ENCODE data around the gene STXBP5.
A peak's percentile ranks its signal among the peaks of the same experiment; 100 is the strongest.

The STXBP5 gene

DNA sequence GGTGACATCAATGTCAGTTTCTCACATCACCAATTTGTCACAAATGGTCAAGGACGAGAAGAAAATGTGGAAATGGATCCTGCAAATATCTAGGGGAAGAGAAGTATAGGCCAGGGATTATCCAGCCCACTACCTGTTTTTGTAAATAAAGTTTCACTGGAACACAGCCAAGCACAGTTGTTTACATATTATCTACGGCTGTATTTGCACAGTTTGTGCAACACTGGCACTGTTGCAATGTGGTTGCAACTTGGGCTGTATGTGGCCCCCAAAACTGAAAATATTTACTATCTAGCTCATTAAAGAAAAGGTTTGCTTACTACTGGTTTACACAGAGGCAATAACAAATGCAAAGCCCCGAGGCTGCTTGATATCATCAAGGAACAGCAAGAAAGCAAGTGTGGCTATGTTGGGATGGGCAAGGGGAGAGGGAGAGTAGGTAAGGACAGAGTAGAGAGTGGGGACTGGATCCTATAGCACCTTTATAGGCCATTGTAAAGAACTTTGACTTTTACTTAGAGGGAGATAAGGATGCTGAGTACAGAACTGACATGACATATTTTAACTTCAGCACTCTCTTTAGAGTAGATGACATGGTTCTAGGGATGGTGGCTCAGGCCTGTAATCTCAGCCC lies 11.8 kb upstream of the STXBP5 start:
- no peak overlapping the region for H3K4me3 Mint-ChIP-seq
- ATAC-seq (replicated peaks) (no peak), DNase-seq (no peak)
- no peaks in the 10 kb centered on the region for H3K9me3 Mint-ChIP-seq
- H3K36me3 Mint-ChIP-seq (ENCODE audit: insufficient read depth): no peaks in the 10 kb centered on the region
- no peaks in the 10 kb centered on the region for H3K27me3 Mint-ChIP-seq
- H3K27ac Mint-ChIP-seq: no peak overlapping the region
- peaks cover 0 to 13% of the 10 kb centered on the region in 2 donors for H3K4me1 Mint-ChIP-seq (ENCODE audit: low read depth in 2 of 2)

DNA sequence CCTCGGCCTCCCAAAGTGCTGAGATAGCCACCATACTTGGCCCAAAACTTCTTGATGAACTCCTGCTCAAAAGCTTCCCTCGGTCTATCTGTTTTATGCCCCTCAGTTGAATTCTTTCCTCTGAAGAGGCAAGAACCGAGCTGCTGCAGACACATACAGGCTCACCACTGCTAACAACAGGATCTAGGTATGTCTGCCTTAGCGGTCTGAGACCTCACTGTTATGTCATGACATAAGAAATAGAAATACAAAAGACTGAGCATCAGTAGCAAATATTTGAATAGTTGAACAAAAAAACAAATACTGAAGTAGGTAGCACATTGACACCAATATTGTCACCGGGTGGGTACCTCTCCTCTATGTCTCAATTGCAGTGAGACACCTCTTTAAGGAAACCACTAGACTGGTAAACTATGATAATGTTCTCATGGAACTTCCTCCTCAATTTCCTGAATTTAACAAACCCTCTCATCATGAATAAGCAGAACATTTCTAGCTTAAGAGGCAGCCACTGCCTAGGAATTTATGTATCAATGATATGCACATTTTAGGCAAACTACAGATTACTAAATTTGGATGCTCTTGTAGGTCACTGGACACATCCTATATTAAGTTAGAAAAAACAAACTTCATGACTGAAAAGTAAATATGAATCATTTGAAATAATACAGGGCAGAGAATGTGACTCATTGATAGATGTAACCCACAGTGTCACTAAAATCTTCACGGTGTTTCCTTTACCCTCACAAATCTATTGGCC lies 9.4 kb upstream of the STXBP5 start:
- Mint-ChIP-seq H3K9me3 (no peaks in the 10 kb centered on the region), H3K27ac (no peak overlapping the region), H3K27me3 (no peaks in the 10 kb centered on the region), H3K4me3 (no peak overlapping the region), H3K36me3 (ENCODE audit: insufficient read depth) (no peaks in the 10 kb centered on the region), H3K4me1 (ENCODE audit: low read depth in 2 of 2) (peaks cover 0 to 13% of the 10 kb centered on the region in 2 donors)
- DNase-seq (no peak), ATAC-seq (replicated peaks) (peak; percentile 60)

DNA sequence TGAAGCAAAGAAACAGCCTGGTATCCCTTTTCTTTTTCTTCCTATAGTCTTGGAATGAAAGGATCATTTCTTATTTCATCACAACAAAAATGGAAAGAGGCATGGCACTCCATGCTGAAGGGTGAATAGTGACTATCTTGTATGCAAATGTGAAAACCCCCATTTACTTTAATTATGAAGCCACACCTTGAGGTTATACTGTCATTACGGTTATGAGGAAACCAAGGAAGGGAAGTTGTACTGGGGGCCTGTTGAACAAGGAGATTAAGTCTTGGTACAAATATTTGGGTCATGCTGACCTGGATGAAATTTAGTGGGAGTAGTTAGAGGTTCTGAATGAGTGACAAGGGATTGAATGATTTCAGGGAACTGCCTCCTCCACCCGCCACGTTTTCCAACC lies 8.7 kb upstream of the STXBP5 start:
- ATAC-seq (replicated peaks) (no peak), DNase-seq (no peak)
- peaks cover 0 to 13% of the 10 kb centered on the region in 2 donors for H3K4me1 Mint-ChIP-seq (ENCODE audit: low read depth in 2 of 2)
- no peak overlapping the region for H3K27ac Mint-ChIP-seq
- no peaks in the 10 kb centered on the region for H3K36me3 Mint-ChIP-seq (ENCODE audit: insufficient read depth)
- H3K27me3 Mint-ChIP-seq: no peaks in the 10 kb centered on the region
- no peak overlapping the region for H3K4me3 Mint-ChIP-seq
- H3K9me3 Mint-ChIP-seq: no peaks in the 10 kb centered on the region

DNA sequence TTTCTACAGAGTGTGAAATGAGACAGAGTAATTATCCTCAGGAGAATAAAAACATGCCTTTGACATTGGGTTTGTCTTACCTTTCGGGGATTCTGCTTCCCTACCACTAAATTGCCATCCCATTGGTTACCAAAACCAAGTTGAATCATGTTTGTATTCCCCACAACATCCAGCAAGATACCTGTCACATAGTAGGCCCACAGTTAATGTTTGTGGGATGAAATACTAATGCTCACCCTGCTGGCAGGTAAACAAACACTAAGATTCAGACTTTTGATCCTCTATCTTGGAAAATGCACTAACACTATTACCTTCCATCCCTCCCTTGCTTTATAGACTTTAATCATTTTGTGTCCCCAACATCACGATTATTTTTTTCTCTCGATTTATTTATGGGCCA lies 8.2 kb upstream of the STXBP5 start:
- Mint-ChIP-seq H3K36me3 (ENCODE audit: insufficient read depth) (no peaks in the 10 kb centered on the region), H3K4me3 (no peak overlapping the region), H3K27ac (no peak overlapping the region), H3K4me1 (ENCODE audit: low read depth in 2 of 2) (peaks cover 0 to 13% of the 10 kb centered on the region in 2 donors), H3K9me3 (no peaks in the 10 kb centered on the region), H3K27me3 (no peaks in the 10 kb centered on the region)
- ATAC-seq (replicated peaks) (no peak), DNase-seq (no peak)

DNA sequence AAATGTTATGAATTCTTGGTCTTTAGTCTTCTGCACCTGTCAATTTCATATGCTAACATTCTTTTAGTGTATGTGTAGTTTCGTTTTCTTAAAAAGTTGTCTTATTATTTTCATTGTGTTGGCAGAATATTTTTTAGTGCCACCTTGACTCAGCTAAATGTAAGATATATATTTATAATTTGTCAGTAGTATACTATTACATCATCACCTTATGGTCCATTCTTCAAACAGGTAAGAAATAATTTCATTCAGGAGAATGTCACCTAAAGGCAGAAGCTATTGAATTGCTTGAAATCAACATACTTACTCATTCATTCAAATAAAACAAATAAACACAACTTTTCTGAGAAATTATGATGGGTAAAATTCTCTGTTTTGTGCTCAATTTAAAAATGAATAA lies 3.5 kb upstream of the STXBP5 start:
- peaks cover 15 to 21% of the 10 kb centered on the region in 2 donors for H3K4me1 Mint-ChIP-seq (ENCODE audit: low read depth in 2 of 2)
- H3K36me3 Mint-ChIP-seq (ENCODE audit: insufficient read depth): peaks cover 20% of the 10 kb centered on the region
- H3K27ac Mint-ChIP-seq: no peak overlapping the region
- no peak for ATAC-seq (replicated peaks)
- H3K27me3 Mint-ChIP-seq: no peaks in the 10 kb centered on the region
- no peaks in the 10 kb centered on the region for H3K9me3 Mint-ChIP-seq
- no peak for DNase-seq
- no peak overlapping the region for H3K4me3 Mint-ChIP-seq

DNA sequence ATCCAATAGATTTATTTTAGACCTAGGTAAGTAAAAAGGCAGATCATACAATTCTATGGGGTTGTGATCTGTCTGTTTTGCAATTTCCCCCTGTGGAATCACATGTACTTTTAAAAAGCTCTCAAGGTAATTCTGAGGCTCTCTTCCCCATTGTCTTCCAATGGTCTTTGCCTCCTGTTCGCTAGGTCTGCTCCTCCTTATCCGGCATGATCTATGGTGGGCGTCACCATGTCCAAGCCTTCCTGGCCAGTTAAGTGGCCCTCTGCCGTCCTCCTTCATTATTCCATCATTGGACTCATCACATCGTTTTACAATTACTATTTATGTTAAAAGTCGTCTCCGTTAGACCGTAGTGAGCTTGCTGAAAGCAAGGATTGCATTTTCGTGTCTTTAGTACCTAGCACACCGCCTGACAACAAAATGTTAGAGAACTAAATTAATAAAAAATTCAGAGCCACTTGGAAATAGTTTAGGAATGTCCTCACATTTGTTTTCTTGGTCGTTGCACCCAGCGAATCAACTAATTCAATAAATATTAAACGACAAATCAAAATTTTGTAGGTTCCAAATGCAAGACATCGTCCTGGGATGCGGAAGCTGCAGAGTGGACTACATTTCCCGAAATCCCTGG lies 2.2 kb upstream of the STXBP5 start:
- peaks cover 18 to 29% of the 10 kb centered on the region in 2 donors for H3K4me1 Mint-ChIP-seq (ENCODE audit: low read depth in 2 of 2)
- no peaks in the 10 kb centered on the region for H3K27me3 Mint-ChIP-seq
- no peak for DNase-seq
- H3K36me3 Mint-ChIP-seq (ENCODE audit: insufficient read depth): peaks cover 26% of the 10 kb centered on the region
- ATAC-seq (replicated peaks): no peak
- peak overlapping the region; percentile 85 to 93 for H3K4me3 Mint-ChIP-seq
- H3K9me3 Mint-ChIP-seq: no peaks in the 10 kb centered on the region
- peak overlapping the region; percentile 92 to 96 for H3K27ac Mint-ChIP-seq

DNA sequence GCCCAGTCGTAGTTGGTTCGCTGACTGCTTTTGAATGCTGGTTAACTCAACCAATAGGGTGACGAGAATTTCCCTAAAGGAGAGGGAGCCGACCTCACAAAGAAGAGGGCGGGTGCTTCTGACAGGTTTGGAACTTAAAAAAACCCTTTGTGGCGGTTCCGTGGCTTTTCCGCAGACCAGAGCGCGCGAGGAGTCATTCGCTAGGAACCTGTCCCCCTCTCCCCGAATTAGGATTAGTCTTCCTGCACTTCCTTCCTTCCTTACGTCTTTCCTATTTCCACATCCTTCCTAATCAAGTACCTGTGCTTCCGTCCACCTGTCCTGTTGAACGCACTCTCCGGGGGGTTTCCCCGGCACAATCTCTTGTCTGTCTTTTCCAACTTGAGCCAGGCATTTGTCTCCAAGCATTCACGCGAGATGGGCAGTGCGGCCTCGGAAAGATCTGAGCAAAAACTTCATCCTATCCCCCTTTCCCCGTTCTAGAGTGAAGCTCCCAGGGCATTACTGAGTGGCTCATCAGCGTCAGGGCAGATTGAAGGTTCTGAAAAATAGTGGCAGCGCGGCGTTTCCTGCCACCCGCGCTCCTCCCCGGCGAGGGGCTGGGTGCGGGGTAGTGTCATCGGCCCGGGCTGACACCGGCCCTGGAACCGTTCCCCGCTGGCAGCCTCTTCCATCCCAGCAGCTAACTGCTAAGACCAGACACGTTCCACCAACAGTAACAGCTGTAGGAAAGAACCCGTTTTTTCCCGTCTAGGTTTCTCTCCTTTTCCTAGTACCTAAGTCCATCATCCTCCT lies 1.5 kb upstream of the STXBP5 start:
- Mint-ChIP-seq H3K4me1 (ENCODE audit: low read depth in 2 of 2) (peaks cover 21 to 36% of the 10 kb centered on the region in 2 donors), H3K27me3 (no peaks in the 10 kb centered on the region), H3K4me3 (peak overlapping the region; percentile 85 to 93), H3K27ac (peak overlapping the region; percentile 92 to 96), H3K9me3 (no peaks in the 10 kb centered on the region), H3K36me3 (ENCODE audit: insufficient read depth) (peaks cover 26% of the 10 kb centered on the region)
- peak; percentile 75 for ATAC-seq (replicated peaks)
- peak; percentile 75 to 77 (median 76) for DNase-seq

DNA sequence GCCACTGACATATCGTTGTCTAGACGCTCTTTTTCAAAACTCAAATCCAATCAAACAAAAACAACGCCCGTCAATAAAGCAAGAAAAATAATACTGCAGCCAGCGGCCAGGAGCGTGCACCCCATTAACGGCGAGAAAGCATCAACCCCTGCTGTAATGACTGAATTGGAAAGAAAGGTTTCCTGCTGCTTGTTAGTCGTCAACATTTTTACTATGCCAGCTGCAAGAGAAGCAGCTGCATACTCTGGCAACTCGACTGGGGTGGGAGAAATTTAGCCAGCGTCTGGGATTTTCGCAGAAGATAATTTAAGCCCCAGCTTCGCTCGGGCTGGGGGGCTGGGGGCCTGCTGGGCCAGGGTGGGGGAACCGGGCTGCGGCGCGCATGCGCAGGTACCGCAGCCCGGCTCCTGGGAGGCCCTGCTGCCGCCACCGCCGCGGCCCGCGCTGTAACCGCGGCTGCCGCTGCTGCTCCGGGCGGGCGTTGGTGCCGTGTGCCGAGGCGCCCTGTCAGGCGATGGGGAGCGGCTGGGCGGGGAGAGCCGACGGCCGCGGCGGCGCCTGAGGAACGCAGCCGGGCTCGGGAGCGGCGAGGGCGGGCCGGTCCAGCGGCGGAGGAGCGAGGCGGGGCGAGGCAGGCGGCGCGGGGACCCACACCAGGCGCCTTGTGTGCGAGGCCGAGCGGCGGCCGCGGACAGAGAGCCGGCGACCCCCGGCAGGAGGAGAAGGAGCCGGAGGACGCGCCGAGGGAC lies 732 bp upstream of the STXBP5 start:
- H3K36me3 Mint-ChIP-seq (ENCODE audit: insufficient read depth): peaks cover 26% of the 10 kb centered on the region
- peak overlapping the region; percentile 85 to 93 for H3K4me3 Mint-ChIP-seq
- ATAC-seq (replicated peaks): peak; percentile 73
- peak; percentile 63 to 73 (median 64) for DNase-seq
- H3K27me3 Mint-ChIP-seq: no peaks in the 10 kb centered on the region
- no peaks in the 10 kb centered on the region for H3K9me3 Mint-ChIP-seq
- H3K4me1 Mint-ChIP-seq (ENCODE audit: low read depth in 2 of 2): peaks cover 25 to 36% of the 10 kb centered on the region in 2 donors
- H3K27ac Mint-ChIP-seq: peak overlapping the region; percentile 92 to 96

DNA sequence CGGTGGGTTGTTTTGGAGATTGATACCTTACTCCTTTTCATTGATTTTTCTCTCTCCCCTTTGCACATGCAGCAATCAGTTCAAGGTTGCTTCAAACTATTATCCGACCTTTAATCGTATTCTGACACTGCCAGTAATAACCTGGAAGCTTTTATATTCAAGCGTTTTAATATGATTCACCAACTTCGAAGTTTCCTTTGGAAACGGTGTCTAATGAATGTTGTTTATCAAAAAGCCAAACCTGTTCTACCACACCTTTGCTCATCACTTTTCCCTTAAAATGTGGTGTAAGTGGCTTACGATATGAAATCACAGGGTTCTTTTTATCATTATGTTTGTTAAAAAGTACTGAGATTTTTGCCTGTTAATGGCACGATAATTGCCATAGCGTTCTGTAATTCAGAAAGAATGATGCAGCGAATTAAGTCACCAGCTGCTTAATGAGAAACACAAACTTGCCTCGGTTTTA lies 660 bp downstream of the STXBP5 start:
- peaks cover 26% of the 10 kb centered on the region for H3K36me3 Mint-ChIP-seq (ENCODE audit: insufficient read depth)
- no peaks in the 10 kb centered on the region for H3K27me3 Mint-ChIP-seq
- DNase-seq (no peak), ATAC-seq (replicated peaks) (no peak)
- H3K4me1 Mint-ChIP-seq (ENCODE audit: low read depth in 2 of 2): peaks cover 27 to 41% of the 10 kb centered on the region in 2 donors
- H3K9me3 Mint-ChIP-seq: no peaks in the 10 kb centered on the region
- H3K27ac Mint-ChIP-seq: peak overlapping the region; percentile 94 to 98
- H3K4me3 Mint-ChIP-seq: peak overlapping the region; percentile 92 to 93

DNA sequence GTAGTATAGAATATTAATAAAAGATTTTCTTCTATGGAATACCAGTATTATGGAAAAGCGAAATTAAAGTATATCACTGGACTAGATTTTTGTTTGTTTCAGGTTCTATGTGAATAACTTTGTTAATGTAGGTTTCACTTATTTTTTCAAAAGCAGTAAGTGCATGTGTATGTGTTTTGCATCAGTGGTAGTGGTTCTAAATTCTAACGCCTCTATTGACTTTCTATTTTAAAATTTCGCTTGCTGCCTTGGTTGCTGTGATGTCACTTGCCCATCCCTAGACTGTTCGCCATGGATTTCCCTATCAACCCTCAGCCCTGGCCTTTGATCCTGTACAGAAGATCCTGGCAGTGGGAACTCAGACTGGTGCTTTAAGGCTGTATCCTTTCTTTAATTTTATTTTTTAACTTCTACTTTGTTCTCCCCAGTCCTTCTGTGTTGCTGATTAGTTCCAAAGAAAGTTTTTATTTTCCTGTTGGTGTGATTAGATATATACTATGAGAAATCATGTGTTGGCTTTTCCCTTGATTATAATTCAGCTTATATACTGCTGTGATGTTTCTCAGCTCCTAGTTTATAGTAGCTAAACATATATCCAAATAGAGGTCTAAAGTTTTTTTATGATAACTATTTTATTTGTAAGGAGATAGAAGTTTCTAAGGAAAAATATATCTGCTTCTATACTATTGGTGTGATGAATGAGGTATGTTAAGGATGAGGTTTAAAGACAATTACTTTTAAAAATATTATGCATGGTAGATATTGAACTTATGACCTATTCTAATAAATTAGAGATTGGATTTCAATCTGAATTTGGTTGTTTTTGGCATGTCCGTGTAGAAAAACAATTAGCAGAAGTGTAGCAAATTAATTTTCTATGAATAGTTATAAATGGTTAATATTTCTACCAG lies 1.7 kb downstream of the STXBP5 start:
- DNase-seq (no peak), ATAC-seq (replicated peaks) (no peak)
- H3K4me1 Mint-ChIP-seq (ENCODE audit: low read depth in 2 of 2): peaks cover 27 to 43% of the 10 kb centered on the region in 2 donors
- H3K36me3 Mint-ChIP-seq (ENCODE audit: insufficient read depth): peaks cover 26% of the 10 kb centered on the region
- peak overlapping the region; percentile 94 to 98 for H3K27ac Mint-ChIP-seq
- peak overlapping the region; percentile 92 to 93 for H3K4me3 Mint-ChIP-seq
- no peaks in the 10 kb centered on the region for H3K9me3 Mint-ChIP-seq
- no peaks in the 10 kb centered on the region for H3K27me3 Mint-ChIP-seq

DNA sequence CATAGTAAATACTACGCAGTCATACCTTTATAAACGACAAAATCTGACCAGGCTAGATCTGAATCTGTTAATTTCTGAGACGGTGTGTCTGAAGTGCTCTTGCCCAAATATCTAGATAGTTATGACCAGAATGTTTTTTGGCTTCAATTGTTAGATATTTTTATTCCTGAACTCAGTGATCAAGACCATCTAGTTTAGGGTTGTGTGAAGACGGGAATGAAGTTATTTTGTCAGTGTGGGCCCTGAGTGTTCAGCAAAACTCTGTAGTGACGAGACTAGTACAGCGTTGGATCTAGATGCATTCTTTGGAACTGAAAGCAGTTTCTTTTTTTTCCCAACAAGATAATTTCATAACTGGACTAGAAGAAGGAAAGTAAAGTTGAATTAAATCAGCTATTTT lies 3.1 kb downstream of the STXBP5 start:
- H3K27ac Mint-ChIP-seq: peak overlapping the region in 1 of 2 donors; percentile 56
- no peak overlapping the region for H3K4me3 Mint-ChIP-seq
- no peak for ATAC-seq (replicated peaks)
- no peaks in the 10 kb centered on the region for H3K27me3 Mint-ChIP-seq
- peaks cover 23 to 41% of the 10 kb centered on the region in 2 donors for H3K4me1 Mint-ChIP-seq (ENCODE audit: low read depth in 2 of 2)
- peaks cover 25% of the 10 kb centered on the region for H3K36me3 Mint-ChIP-seq (ENCODE audit: insufficient read depth)
- no peak for DNase-seq
- H3K9me3 Mint-ChIP-seq: no peaks in the 10 kb centered on the region
